ENCODE measurements around the gene GJD2. TPM values are rescaled to one million over a fixed set of nuclear protein-coding genes. Genes with fewer than 3 reads are reported as not detected.

The GJD2 gene
- total RNA-seq, 1 donor from 2014 or later: not detected

- ATAC-seq (peak; percentile 75), DNase-seq (no peak)
- TF ChIP-seq, protein P1, sequence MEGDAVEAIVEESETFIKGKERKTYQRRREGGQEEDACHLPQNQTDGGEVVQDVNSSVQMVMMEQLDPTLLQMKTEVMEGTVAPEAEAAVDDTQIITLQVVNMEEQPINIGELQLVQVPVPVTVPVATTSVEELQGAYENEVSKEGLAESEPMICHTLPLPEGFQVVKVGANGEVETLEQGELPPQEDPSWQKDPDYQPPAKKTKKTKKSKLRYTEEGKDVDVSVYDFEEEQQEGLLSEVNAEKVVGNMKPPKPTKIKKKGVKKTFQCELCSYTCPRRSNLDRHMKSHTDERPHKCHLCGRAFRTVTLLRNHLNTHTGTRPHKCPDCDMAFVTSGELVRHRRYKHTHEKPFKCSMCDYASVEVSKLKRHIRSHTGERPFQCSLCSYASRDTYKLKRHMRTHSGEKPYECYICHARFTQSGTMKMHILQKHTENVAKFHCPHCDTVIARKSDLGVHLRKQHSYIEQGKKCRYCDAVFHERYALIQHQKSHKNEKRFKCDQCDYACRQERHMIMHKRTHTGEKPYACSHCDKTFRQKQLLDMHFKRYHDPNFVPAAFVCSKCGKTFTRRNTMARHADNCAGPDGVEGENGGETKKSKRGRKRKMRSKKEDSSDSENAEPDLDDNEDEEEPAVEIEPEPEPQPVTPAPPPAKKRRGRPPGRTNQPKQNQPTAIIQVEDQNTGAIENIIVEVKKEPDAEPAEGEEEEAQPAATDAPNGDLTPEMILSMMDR (IDR thresholded peaks at IDR 0.05): no peak
- H3K36me3 ChIP-seq: no peaks in the 10 kb centered on the region
- H3K4me3 ChIP-seq: peak overlapping the region; percentile 10
- H3K9me3 ChIP-seq: no peaks in the 10 kb centered on the region
- H3K4me1 ChIP-seq: peaks cover 5% of the 10 kb centered on the region
- peaks cover 9% of the 10 kb centered on the region for H3K27me3 ChIP-seq
- intact Hi-C loops (cut with DNase I): no loop called here
- no peak overlapping the region for H3K27ac ChIP-seq
Observed at GRCh38 chr15:34721802-34722438, 32.9 kb downstream of the GJD2 start.

GRCh38 chr15:34721157-34721801 is 33.5 kb downstream of the GJD2 start:
- intact Hi-C loops (cut with DNase I): no loop called here
- DNase-seq: no peak
- no peak overlapping the region for H3K4me3 ChIP-seq
- H3K4me1 ChIP-seq: peaks cover 5% of the 10 kb centered on the region
- no peak overlapping the region for H3K27ac ChIP-seq
- no peaks in the 10 kb centered on the region for H3K9me3 ChIP-seq
- no peaks in the 10 kb centered on the region for H3K36me3 ChIP-seq
- TF ChIP-seq, protein P1 (IDR thresholded peaks at IDR 0.05): no peak
- peaks cover 9% of the 10 kb centered on the region for H3K27me3 ChIP-seq
- ATAC-seq: no peak

- Histone ChIP-seq H3K27me3 (peaks cover 6% of the 10 kb centered on the region), H3K27ac (no peak overlapping the region), H3K9me3 (no peaks in the 10 kb centered on the region), H3K36me3 (no peaks in the 10 kb centered on the region), H3K4me3 (no peak overlapping the region), H3K4me1 (peaks cover 5% of the 10 kb centered on the region)
- TF ChIP-seq, protein P1 (IDR thresholded peaks at IDR 0.05): no peak
- ATAC-seq: no peak
- intact Hi-C loops (cut with DNase I): no loop called here
- DNase-seq: no peak
Observed at GRCh38 chr15:34719695-34720094, 35.1 kb downstream of the GJD2 start.

GRCh38 chr15:34718681-34719665 is 35.8 kb downstream of the GJD2 start:
- Histone ChIP-seq H3K9me3 (no peaks in the 10 kb centered on the region), H3K4me1 (peaks cover 5% of the 10 kb centered on the region), H3K36me3 (no peaks in the 10 kb centered on the region), H3K4me3 (no peak overlapping the region), H3K27me3 (peaks cover 6% of the 10 kb centered on the region), H3K27ac (no peak overlapping the region)
- DNase-seq: no peak
- intact Hi-C loops (cut with DNase I): no loop called here
- TF ChIP-seq, protein P1 (IDR thresholded peaks at IDR 0.05): no peak
- no peak for ATAC-seq

DNA sequence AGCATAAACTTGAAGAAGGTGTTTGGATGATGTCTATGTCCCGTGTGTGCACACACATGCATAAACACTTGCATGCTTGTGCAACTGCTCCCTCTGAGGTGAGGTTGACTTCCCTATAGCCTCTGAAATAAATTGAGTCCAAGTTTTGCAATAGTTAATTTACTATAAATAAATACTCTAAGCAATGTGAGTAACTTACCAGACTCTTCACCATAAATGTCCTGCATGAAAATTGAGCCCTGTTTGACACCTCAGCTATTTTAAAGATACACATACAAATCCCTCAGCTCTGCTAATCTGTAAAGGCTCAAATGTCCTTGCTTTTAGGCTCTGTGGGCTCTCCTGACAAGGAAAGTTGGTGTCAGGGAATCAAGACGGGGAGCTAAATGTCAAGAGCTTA is 37.1 kb downstream of the GJD2 start:
- Histone ChIP-seq H3K9me3 (no peaks in the 10 kb centered on the region), H3K4me3 (no peak overlapping the region), H3K27me3 (peaks cover 6% of the 10 kb centered on the region), H3K27ac (no peak overlapping the region), H3K36me3 (no peaks in the 10 kb centered on the region), H3K4me1 (peaks cover 5% of the 10 kb centered on the region)
- intact Hi-C loops (cut with DNase I): no loop called here
- no peak for ATAC-seq
- no peak for DNase-seq
- TF ChIP-seq, protein P1 (IDR thresholded peaks at IDR 0.05): no peak

Data from upper lobe of right lung (tissue), 1 donor.